Measurements from ENCODE around the gene PRIMPOL. TPM values are rescaled to one million over a fixed set of nuclear protein-coding genes. Genes with fewer than 3 reads are reported as not detected.
A peak's percentile ranks its signal among the peaks of the same experiment; 100 is the strongest.

Gene PRIMPOL
- total and polyA plus RNA-seq, 2 donors (not counting 1 experiment from before 2014, with no cell fraction given): 11.5 to 22.3 TPM

DNA sequence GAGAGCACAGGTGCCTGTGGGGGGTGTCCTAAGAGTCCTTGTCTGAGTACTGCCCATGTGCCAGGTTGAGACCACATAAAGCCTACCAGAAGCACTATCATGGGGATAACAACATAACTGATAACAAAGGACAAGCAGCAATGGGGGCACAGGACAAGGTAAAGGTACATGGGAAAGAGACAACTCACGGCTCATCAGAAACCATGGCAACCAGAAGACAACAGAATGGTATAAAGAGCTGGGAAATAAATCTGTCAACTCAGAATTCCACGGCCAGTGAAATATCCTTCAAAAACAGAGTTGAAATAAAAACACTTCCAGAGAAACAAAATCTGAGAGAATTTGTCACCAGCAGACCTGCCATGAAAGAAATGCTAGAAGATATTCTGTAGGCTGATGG lies 64.3 kb downstream of the PRIMPOL start:
- Histone ChIP-seq H3K4me1 (ENCODE audit: control insufficient read depth, extremely low read depth, insufficient read depth, low read length) (no peaks in the 10 kb centered on the region), H3K9ac (ENCODE audit: insufficient read depth, low read length) (no peak overlapping the region), H3K27ac (ENCODE audit: insufficient read depth, low read length) (no peak overlapping the region), H3K4me2 (ENCODE audit: extremely low read depth, insufficient read depth, low read length) (no peak overlapping the region), H3K36me3 (ENCODE audit: control insufficient read depth, insufficient read depth, low read length) (no peaks in the 10 kb centered on the region), H3K4me3 (replicated peaks in 1 of 4; ENCODE audit: control extremely low read depth in 1 of 4, insufficient read depth in 1 of 4, low read depth in 3 of 4, low read length in 4 of 4) (no peak overlapping the region), H3K27me3 (ENCODE audit: control insufficient read depth, insufficient read depth, low read length) (no peaks in the 10 kb centered on the region), H3K9me3 (ENCODE audit: control insufficient read depth, insufficient read depth, low read depth, low read length) (no peaks in the 10 kb centered on the region), H2AFZ (ENCODE audit: low read length) (no peak overlapping the region), H4K20me1 (ENCODE audit: control insufficient read depth, extremely low read depth, insufficient read depth, low read length) (no peaks in the 10 kb centered on the region), H3K79me2 (ENCODE audit: control insufficient read depth, insufficient read depth, low read length) (no peaks in the 10 kb centered on the region)
- no peak for DNase-seq (ENCODE audit: low read depth in 2 of 2)
- TF ChIP-seq, protein P1, sequence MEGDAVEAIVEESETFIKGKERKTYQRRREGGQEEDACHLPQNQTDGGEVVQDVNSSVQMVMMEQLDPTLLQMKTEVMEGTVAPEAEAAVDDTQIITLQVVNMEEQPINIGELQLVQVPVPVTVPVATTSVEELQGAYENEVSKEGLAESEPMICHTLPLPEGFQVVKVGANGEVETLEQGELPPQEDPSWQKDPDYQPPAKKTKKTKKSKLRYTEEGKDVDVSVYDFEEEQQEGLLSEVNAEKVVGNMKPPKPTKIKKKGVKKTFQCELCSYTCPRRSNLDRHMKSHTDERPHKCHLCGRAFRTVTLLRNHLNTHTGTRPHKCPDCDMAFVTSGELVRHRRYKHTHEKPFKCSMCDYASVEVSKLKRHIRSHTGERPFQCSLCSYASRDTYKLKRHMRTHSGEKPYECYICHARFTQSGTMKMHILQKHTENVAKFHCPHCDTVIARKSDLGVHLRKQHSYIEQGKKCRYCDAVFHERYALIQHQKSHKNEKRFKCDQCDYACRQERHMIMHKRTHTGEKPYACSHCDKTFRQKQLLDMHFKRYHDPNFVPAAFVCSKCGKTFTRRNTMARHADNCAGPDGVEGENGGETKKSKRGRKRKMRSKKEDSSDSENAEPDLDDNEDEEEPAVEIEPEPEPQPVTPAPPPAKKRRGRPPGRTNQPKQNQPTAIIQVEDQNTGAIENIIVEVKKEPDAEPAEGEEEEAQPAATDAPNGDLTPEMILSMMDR (conservative IDR thresholded peaks at IDR 0.05 in 1 of 2, IDR thresholded peaks at IDR 0.05 in 1 of 2; ENCODE audit: low read depth in 1 of 2, low read length in 2 of 2): no peak
- TF ChIP-seq EZH2 (IDR thresholded peaks at IDR 0.05; ENCODE audit: low read length, missing control alignments): no peak

DNA sequence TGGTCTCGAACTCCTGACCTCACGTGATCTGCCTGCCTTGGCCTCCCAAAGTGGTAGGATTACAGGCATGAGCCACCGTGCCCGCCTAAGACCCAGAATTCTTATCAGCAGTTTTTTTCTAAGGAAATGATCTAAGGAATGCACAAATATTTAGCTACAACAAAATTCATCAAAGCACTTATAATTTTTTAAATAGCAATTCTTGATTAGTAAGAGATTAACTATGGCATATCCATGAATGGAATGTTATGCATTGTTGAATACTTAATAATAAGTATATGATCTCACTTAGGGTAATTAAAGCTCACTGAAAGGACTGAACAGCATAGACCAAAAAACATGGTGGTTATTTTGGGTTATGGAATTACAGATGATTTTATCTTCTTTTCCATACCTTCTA lies 66.0 kb downstream of the PRIMPOL start:
- H3K9me3 ChIP-seq (ENCODE audit: control insufficient read depth, insufficient read depth, low read depth, low read length): no peaks in the 10 kb centered on the region
- TF ChIP-seq EZH2 (IDR thresholded peaks at IDR 0.05; ENCODE audit: low read length, missing control alignments): no peak
- TF ChIP-seq, protein P1 (conservative IDR thresholded peaks at IDR 0.05 in 1 of 2, IDR thresholded peaks at IDR 0.05 in 1 of 2; ENCODE audit: low read depth in 1 of 2, low read length in 2 of 2): no peak
- H3K36me3 ChIP-seq (ENCODE audit: control insufficient read depth, insufficient read depth, low read length): no peaks in the 10 kb centered on the region
- no peak overlapping the region for H3K4me3 ChIP-seq (replicated peaks in 1 of 4; ENCODE audit: control extremely low read depth in 1 of 4, insufficient read depth in 1 of 4, low read depth in 3 of 4, low read length in 4 of 4)
- H3K27ac ChIP-seq (ENCODE audit: insufficient read depth, low read length): no peak overlapping the region
- H3K4me2 ChIP-seq (ENCODE audit: extremely low read depth, insufficient read depth, low read length): no peak overlapping the region
- no peak overlapping the region for H3K9ac ChIP-seq (ENCODE audit: insufficient read depth, low read length)
- H2AFZ ChIP-seq (ENCODE audit: low read length): no peak overlapping the region
- H3K27me3 ChIP-seq (ENCODE audit: control insufficient read depth, insufficient read depth, low read length): no peaks in the 10 kb centered on the region
- DNase-seq (ENCODE audit: low read depth in 2 of 2): no peak
- no peaks in the 10 kb centered on the region for H4K20me1 ChIP-seq (ENCODE audit: control insufficient read depth, extremely low read depth, insufficient read depth, low read length)
- H3K4me1 ChIP-seq (ENCODE audit: control insufficient read depth, extremely low read depth, insufficient read depth, low read length): no peaks in the 10 kb centered on the region
- no peaks in the 10 kb centered on the region for H3K79me2 ChIP-seq (ENCODE audit: control insufficient read depth, insufficient read depth, low read length)

GRCh38 chr4:184719407-184719806 lies 69.9 kb downstream of the PRIMPOL start:
- H3K9me3 ChIP-seq (ENCODE audit: control insufficient read depth, insufficient read depth, low read depth, low read length): no peaks in the 10 kb centered on the region
- H3K4me2 ChIP-seq (ENCODE audit: extremely low read depth, insufficient read depth, low read length): no peak overlapping the region
- H4K20me1 ChIP-seq (ENCODE audit: control insufficient read depth, extremely low read depth, insufficient read depth, low read length): no peaks in the 10 kb centered on the region
- H3K79me2 ChIP-seq (ENCODE audit: control insufficient read depth, insufficient read depth, low read length): no peaks in the 10 kb centered on the region
- no peak overlapping the region for H3K9ac ChIP-seq (ENCODE audit: insufficient read depth, low read length)
- DNase-seq (ENCODE audit: low read depth in 2 of 2): no peak
- no peak overlapping the region for H3K4me3 ChIP-seq (replicated peaks in 1 of 4; ENCODE audit: control extremely low read depth in 1 of 4, insufficient read depth in 1 of 4, low read depth in 3 of 4, low read length in 4 of 4)
- no peak for TF ChIP-seq EZH2 (IDR thresholded peaks at IDR 0.05; ENCODE audit: low read length, missing control alignments)
- TF ChIP-seq, protein P1 (conservative IDR thresholded peaks at IDR 0.05 in 1 of 2, IDR thresholded peaks at IDR 0.05 in 1 of 2; ENCODE audit: low read depth in 1 of 2, low read length in 2 of 2): no peak
- no peaks in the 10 kb centered on the region for H3K4me1 ChIP-seq (ENCODE audit: control insufficient read depth, extremely low read depth, insufficient read depth, low read length)
- no peaks in the 10 kb centered on the region for H3K36me3 ChIP-seq (ENCODE audit: control insufficient read depth, insufficient read depth, low read length)
- no peaks in the 10 kb centered on the region for H3K27me3 ChIP-seq (ENCODE audit: control insufficient read depth, insufficient read depth, low read length)
- H3K27ac ChIP-seq (ENCODE audit: insufficient read depth, low read length): no peak overlapping the region
- peak overlapping the region; percentile 22 for H2AFZ ChIP-seq (ENCODE audit: low read length)

Measured in fibroblast of lung (primary cell).